GM12891 (cell line): ENCODE data around the gene ZCWPW1.

ENCODE experiments used
- PAX5 ChIP-seq: IDR thresholded peaks from 2 replicates; pipeline ENCODE4 v1.6.1; 2011; ENCODE audit warnings: low read length, moderate library complexity, mild to moderate bottlenecking; ENCODE audit not compliant: insufficient read depth, severe bottlenecking
- POLR2A ChIP-seq: IDR thresholded peaks from 2 replicates; pipeline ENCODE4 v1.6.1; 2011; ENCODE audit warnings: low read depth, low read length, control low read depth
- POLR2AphosphoS5 ChIP-seq: IDR thresholded peaks from 2 replicates; pipeline ENCODE4 v1.6.1; 2011; ENCODE audit warnings: low read depth, low read length, control low read depth

DNA sequence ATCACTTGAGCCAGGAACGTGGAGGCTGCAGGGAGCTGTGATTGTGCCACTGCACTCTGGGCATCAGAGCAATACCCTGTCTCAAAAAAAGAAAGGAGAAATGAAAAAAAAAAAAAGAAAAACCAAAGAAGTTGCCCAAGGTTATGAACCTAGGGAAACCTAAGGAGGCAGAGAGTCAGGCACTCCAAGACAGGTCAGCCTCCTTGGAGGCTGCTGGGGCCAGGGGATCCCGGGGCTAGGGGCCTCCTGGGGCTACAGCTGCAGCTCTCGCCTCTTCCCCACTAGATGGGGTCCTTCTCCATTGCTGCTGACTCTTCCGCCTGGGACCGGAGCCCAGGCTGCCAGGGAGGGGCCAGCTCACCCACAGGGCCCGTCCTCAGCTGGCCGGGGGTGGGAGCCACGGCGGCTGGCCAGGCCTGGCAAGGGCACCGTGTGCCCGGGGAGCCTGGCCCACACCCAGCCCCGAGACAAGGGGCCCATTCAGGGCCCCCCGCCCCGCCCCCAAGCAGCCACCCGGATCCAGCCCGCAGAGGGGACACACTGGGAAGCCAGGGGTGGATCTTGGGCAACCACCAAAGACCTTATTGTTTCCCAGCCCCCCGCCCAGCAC, 37.3 kb upstream of the ZCWPW1 start:
- TF ChIP-seq POLR2A (no peak), PAX5 (no peak), POLR2AphosphoS5 (no peak)
